IMR-90 (cell line): ENCODE results near the gene EHMT1. TPM values are rescaled to one million over a fixed set of nuclear protein-coding genes. Genes with fewer than 3 reads are reported as not detected.
"Not testable (repeated sequence)": the region's sequence is repeated elsewhere in the genome, so short reads cannot be mapped to it uniquely, and the experiment has no call there.

Experiments used
- ATAC-seq: fragments of 200-7000 bp; cut with Tn5 transposase; 2 replicates; pipeline ENCODE4 v1.9.1; 2020; ENCODE audit warnings: low read depth, mild to moderate bottlenecking, moderate library complexity
- BruUV-seq: library from RNA; stranded (reverse); fragments of 400-500 nt; replicated peaks from 2 replicates; lab custom pipeline; 2021; lab: Mats Ljungman, UMichigan
- CTCF ChIA-PET: fragments of 300-600 bp; formaldehyde crosslinking; extraction: SDS; loops from one replicate; lab custom pipeline; 2021; ENCODE audit warnings: antibody characterized with exemption; lab: Yijun Ruan, JAX
- POLR2A ChIA-PET: fragments of 300-600 bp; sonication (Branson Sonifier 250); formaldehyde crosslinking; loops from one replicate; lab custom pipeline; 2022; ENCODE audit warnings: antibody characterized with exemption; ENCODE audit not compliant: unreplicated experiment; lab: Charles Lee
- DNase-seq: peaks from one replicate; pipeline ENCODE4 v3.0.0; 2013
- H2AFZ ChIP-seq: replicated peaks from 2 replicates; pipeline ENCODE3; 2013; ENCODE audit warnings: low read length, mild to moderate bottlenecking; ENCODE audit not compliant: poor library complexity
- H2AK5ac ChIP-seq: 2 replicates; pipeline ENCODE4 v1.6.1; 2013; ENCODE audit warnings: low read depth, low read length, inconsistent platforms
- H2AK9ac ChIP-seq: replicated peaks from 2 replicates; pipeline ENCODE3; 2013; ENCODE audit warnings: mild to moderate bottlenecking, low read depth, low read length, moderate library complexity; ENCODE audit not compliant: poor library complexity
- H2BK120ac ChIP-seq: 2 replicates; pipeline ENCODE4 v1.6.1; 2013; ENCODE audit warnings: low read depth, low read length, inconsistent platforms
- H2BK15ac ChIP-seq: 3 replicates; pipeline ENCODE4 v1.6.1; 2013; ENCODE audit warnings: low read depth, low read length, inconsistent platforms
- H2BK20ac ChIP-seq: 2 replicates; pipeline ENCODE4 v1.6.1; 2013; ENCODE audit warnings: low read depth, mild to moderate bottlenecking, inconsistent platforms, low read length, moderate library complexity
- H2BK5ac ChIP-seq: 2 replicates; pipeline ENCODE4 v1.6.1; 2013; ENCODE audit warnings: mild to moderate bottlenecking, low read depth, low read length, inconsistent platforms; ENCODE audit not compliant: poor library complexity, severe bottlenecking
- H3K14ac ChIP-seq: replicated peaks from 2 replicates; pipeline ENCODE4 v1.6.1; 2013; ENCODE audit warnings: low read depth, low read length, inconsistent platforms
- H3K18ac ChIP-seq: 2 replicates; pipeline ENCODE4 v1.6.1; 2013; ENCODE audit warnings: low read depth, low read length, control low read depth
- H3K23ac ChIP-seq: 2 replicates; pipeline ENCODE4 v1.6.1; 2013; ENCODE audit warnings: low read depth, low read length, inconsistent platforms
- H3K27ac ChIP-seq: 2 replicates; pipeline ENCODE4 v1.5.1; 2013; ENCODE audit warnings: mild to moderate bottlenecking, control low read depth, low read length; ENCODE audit not compliant: insufficient read depth
- H3K27me3 ChIP-seq: 2 replicates; pipeline ENCODE4 v1.6.1; 2013; ENCODE audit warnings: low read length; ENCODE audit not compliant: control insufficient read depth, insufficient read depth
- H3K36me3 ChIP-seq: 2 replicates; pipeline ENCODE4 v1.6.1; 2013; ENCODE audit warnings: low read length, mixed read lengths; ENCODE audit not compliant: control insufficient read depth, insufficient read depth
- H3K4ac ChIP-seq: 2 replicates; pipeline ENCODE4 v1.6.1; 2013; ENCODE audit warnings: low read depth, low read length, inconsistent platforms
- H3K4me1 ChIP-seq: 2 replicates; pipeline ENCODE4 v1.6.1; 2013; ENCODE audit warnings: low read length, mixed read lengths; ENCODE audit not compliant: control insufficient read depth, insufficient read depth
- H3K4me2 ChIP-seq: 2 replicates; pipeline ENCODE4 v1.6.1; 2013; ENCODE audit warnings: low read depth, mild to moderate bottlenecking, control low read depth, low read length, moderate library complexity
- H3K4me3 ChIP-seq: 2 replicates; pipeline ENCODE4 v1.5.1; 2013; ENCODE audit warnings: low read depth, mild to moderate bottlenecking, control low read depth, low read length, moderate library complexity; ENCODE audit not compliant: insufficient read depth
- H3K56ac ChIP-seq: 2 replicates; pipeline ENCODE4 v1.6.1; 2013; ENCODE audit warnings: low read length, inconsistent platforms; ENCODE audit not compliant: insufficient read depth; ENCODE audit errors: extremely low read depth
- H3K79me1 ChIP-seq, 2 experiments: 2 replicates each; pipeline ENCODE4 v1.6.1; 2013; ENCODE audit warnings: low read length in 2 of 2, inconsistent platforms in 1 of 2, low read depth in 1 of 2
- H3K9ac ChIP-seq: 2 replicates; pipeline ENCODE4 v1.6.1; 2013; ENCODE audit warnings: low read depth, low read length, control low read depth
- H3K9me1 ChIP-seq: 2 replicates; pipeline ENCODE4 v1.6.1; 2013; ENCODE audit warnings: low read length, inconsistent platforms; ENCODE audit not compliant: insufficient read depth
- H3K9me3 ChIP-seq: 2 replicates; pipeline ENCODE4 v1.6.1; 2013; ENCODE audit warnings: low read length; ENCODE audit not compliant: control insufficient read depth, insufficient read depth
- H4K20me1 ChIP-seq: 2 replicates; pipeline ENCODE4 v1.6.1; 2013; ENCODE audit warnings: low read length, inconsistent platforms; ENCODE audit not compliant: insufficient read depth
- H4K5ac ChIP-seq: 2 replicates; pipeline ENCODE4 v1.6.1; 2013; ENCODE audit warnings: mild to moderate bottlenecking, low read depth, low read length, control low read depth
- H4K8ac ChIP-seq, 2 experiments: 2 replicates each; pipeline ENCODE4 v1.6.1; 2013; ENCODE audit warnings: low read depth in 2 of 2, low read length in 2 of 2, control low read depth in 1 of 2, inconsistent platforms in 1 of 2
- H4K91ac ChIP-seq: 2 replicates; pipeline ENCODE4 v1.6.1; 2013; ENCODE audit warnings: low read depth, low read length, inconsistent platforms; ENCODE audit not compliant: insufficient read depth
- WGBS, 2 experiments: methylation state at CpG; one replicate each; pipeline versions ENCODE4 v1.1.5 to v1.1.7; 2013; ENCODE audit warnings: missing lambda C conversion rate in 2 of 2; ENCODE audit not compliant: insufficient read length in 1 of 2; ENCODE audit errors: extremely low coverage in 2 of 2; 5-methylcytosine and 5-hydroxymethylcytosine counted together
- dilution Hi-C: fragments of 300-500 bp; cut with HindIII; formaldehyde crosslinking; loops from one replicate; pipeline ENCODE4 v1.14.3; 2018; ENCODE audit warnings: low sequenced_read_pairs; ENCODE audit not compliant: unreplicated experiment
- in situ Hi-C: fragments of 300-500 bp; cut with MboI; formaldehyde crosslinking; loops from 3 replicates; pipeline ENCODE4 v1.14.3; 2019; ENCODE audit warnings: low sequenced_read_pairs, inconsistent platforms, mixed read lengths
- intact Hi-C: fragments of 100-400 bp; cut with micrococcal nuclease; formaldehyde crosslinking; loops from 2 replicates; pipeline ENCODE4 v1.10.0; 2022
- polyA plus RNA-seq, 3 experiments: library from polyadenylated mRNA; depleted of rRNA; stranded (reverse); fragments of >200 nt; gene quantifications; 2 replicates each; pipeline ENCODE4 v1.2.3, GENCODE V29; 2012; ENCODE audit warnings: low replicate concordance in 1 of 3
- total RNA-seq: library from RNA; depleted of rRNA; stranded (reverse); fragments of >200 nt; gene quantifications from 2 replicates; pipeline ENCODE4 v1.2.3, GENCODE V29; 2012

Gene EHMT1
- total and polyA plus RNA-seq, 2 of the 4 experiments (the other 2 are of a cell fraction) = 32.8 to 35.1 TPM

DNA sequence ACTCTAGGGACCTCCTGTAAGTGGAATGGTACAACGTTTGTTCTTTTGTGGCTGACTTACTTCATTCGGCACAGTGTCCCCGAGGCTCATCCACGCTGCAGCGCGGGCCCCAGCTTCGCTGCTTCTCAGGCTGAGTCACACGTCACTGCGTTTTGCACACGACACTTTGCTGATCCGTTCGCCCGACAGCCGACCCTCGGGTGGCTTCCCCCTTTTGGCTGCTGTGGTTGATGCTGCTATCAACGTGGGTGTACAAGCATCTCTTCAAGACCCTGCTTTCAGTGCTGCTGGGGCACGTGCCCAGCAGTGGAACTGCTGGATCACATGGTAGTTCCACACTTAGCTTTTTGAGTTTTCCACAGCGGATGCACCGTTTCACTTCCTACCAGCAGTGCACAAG lies 107.5 kb downstream of the EHMT1 start:
- WGBS, 2 experiments = no CpG with 5 or more reads among the region's 19 CpGs
- POLR2A ChIA-PET, H3K27ac ChIP-seq, H2BK20ac ChIP-seq, intact Hi-C loops, BruUV-seq, H3K14ac ChIP-seq, in situ Hi-C loops, H3K4me3 ChIP-seq, H2BK5ac ChIP-seq, H2AK5ac ChIP-seq, CTCF ChIA-PET, H2BK15ac ChIP-seq, H3K56ac ChIP-seq, H3K4me2 ChIP-seq, H3K9me3 ChIP-seq, H2AK9ac ChIP-seq, ATAC-seq, H3K4ac ChIP-seq, H3K23ac ChIP-seq, H4K91ac ChIP-seq, H3K27me3 ChIP-seq, H3K4me1 ChIP-seq, H3K9ac ChIP-seq, H2BK120ac ChIP-seq, H3K18ac ChIP-seq, dilution Hi-C loops, H4K8ac ChIP-seq, DNase-seq, H4K5ac ChIP-seq, H2AFZ ChIP-seq: not testable (repeated sequence)
- H3K9me1 ChIP-seq = peaks cover 19% of the 10 kb centered on the region
- H3K79me1 ChIP-seq = peaks cover 42 to 65% of the 10 kb centered on the region in 2 experiments
- peaks cover 36% of the 10 kb centered on the region for H4K20me1 ChIP-seq
- H3K36me3 ChIP-seq = peaks cover 25% of the 10 kb centered on the region
